Keratinocyte (primary cell): Measurements from ENCODE around the gene CAPZA1. TPM values are rescaled to one million over a fixed set of nuclear protein-coding genes. Genes with fewer than 3 reads are reported as not detected.

Experiments
- DNase-seq: peaks from one replicate; pipeline ENCODE4 v3.0.0-alpha.2; 2011; ENCODE audit warnings: low read depth, missing footprints, low spot score
- FAIRE-seq: peaks from 2 replicates; lab custom pipeline; 2011; peaks lifted over from hg19 to GRCh38; lab: Jason Lieb, UNC
- H2AFZ ChIP-seq: 2 replicates; pipeline ENCODE4 v1.6.0; 2012; ENCODE audit warnings: low read length, control low read depth, inconsistent platforms; ENCODE audit not compliant: control insufficient read depth
- H3K27ac ChIP-seq: 2 replicates; pipeline ENCODE4 v1.5.1; 2011; ENCODE audit warnings: low read length; ENCODE audit not compliant: control insufficient read depth, insufficient read depth
- H3K27me3 ChIP-seq: 3 replicates; pipeline ENCODE4 v1.6.0; 2011; ENCODE audit warnings: low read length; ENCODE audit not compliant: control insufficient read depth, insufficient read depth; ENCODE audit errors: extremely low read depth
- H3K36me3 ChIP-seq, 2 experiments: 2 replicates in 1 of 2; 3 replicates in 1 of 2; pipeline ENCODE4 v1.5.1; 2011; ENCODE audit warnings: low read length in 2 of 2, mild to moderate bottlenecking in 1 of 2; ENCODE audit not compliant: control insufficient read depth in 2 of 2, insufficient read depth in 2 of 2; ENCODE audit errors: extremely low read depth in 1 of 2
- H3K4me1 ChIP-seq: 3 replicates; pipeline ENCODE4 v1.5.1; 2011; ENCODE audit warnings: low read length; ENCODE audit not compliant: control insufficient read depth, insufficient read depth; ENCODE audit errors: extremely low read depth
- H3K4me2 ChIP-seq: 3 replicates; pipeline ENCODE4 v1.6.0; 2011; ENCODE audit warnings: low read depth, low read length; ENCODE audit not compliant: control insufficient read depth, insufficient read depth; ENCODE audit errors: extremely low read depth
- H3K4me3 ChIP-seq, 3 experiments: fragments of 200-600 bp in 1 of 3; sonication (generic) in 1 of 3; 2 replicates in 2 of 3; 3 replicates in 1 of 3; pipeline ENCODE4 v1.5.1; 2011 to 2016; ENCODE audit warnings: low read length in 3 of 3, mild to moderate bottlenecking in 3 of 3, control low read depth in 2 of 3, inconsistent platforms in 1 of 3, low read depth in 1 of 3, mixed read lengths in 1 of 3, mixed run types in 1 of 3, moderate library complexity in 1 of 3; ENCODE audit not compliant: control insufficient read depth in 2 of 3, insufficient read depth in 2 of 3; ENCODE audit errors: extremely low read depth in 1 of 3
- H3K79me2 ChIP-seq: 2 replicates; pipeline ENCODE4 v1.6.0; 2012; ENCODE audit warnings: low read length; ENCODE audit not compliant: control insufficient read depth, insufficient read depth
- H3K9ac ChIP-seq: 3 replicates; pipeline ENCODE4 v1.6.0; 2011; ENCODE audit warnings: low read length; ENCODE audit not compliant: control insufficient read depth, insufficient read depth; ENCODE audit errors: extremely low read depth
- H3K9me1 ChIP-seq: 3 replicates; pipeline ENCODE4 v1.6.0; 2011; ENCODE audit warnings: low read length; ENCODE audit not compliant: control insufficient read depth, insufficient read depth; ENCODE audit errors: extremely low read depth
- H3K9me3 ChIP-seq: 2 replicates; pipeline ENCODE4 v1.5.1; 2012; ENCODE audit warnings: low read depth, low read length; ENCODE audit not compliant: control insufficient read depth
- H4K20me1 ChIP-seq: 3 replicates; pipeline ENCODE4 v1.6.0; 2011; ENCODE audit warnings: low read length; ENCODE audit not compliant: control insufficient read depth, insufficient read depth; ENCODE audit errors: extremely low read depth
- EZH2 ChIP-seq: IDR thresholded peaks from one replicate; pipeline ENCODE4 v1.6.1; 2012; ENCODE audit warnings: inconsistent platforms, mild to moderate bottlenecking, low read length, moderate library complexity
- dilution Hi-C: fragments of 300-500 bp; cut with MboI; formaldehyde crosslinking; loops from one replicate; pipeline ENCODE4 v1.7.0; 2020; ENCODE audit warnings: low sequenced_read_pairs; ENCODE audit not compliant: extremely low pct_ligation_motif_present
- polyA plus RNA-seq, 5 experiments: library from polyadenylated mRNA; depleted of rRNA in 3 of 5; stranded (reverse) in 3 of 5; stranded (forward) in 1 of 5; unstranded in 1 of 5; fragments of >200 nt; gene quantifications; 1 replicate in 1 of 5; 2 replicates in 3 of 5; 3 replicates in 1 of 5; pipeline versions ENCODE4 v1.2.1 to v1.2.3, GENCODE V29; 2011 to 2012; ENCODE audit warnings: missing spikeins in 2 of 5, low read depth in 1 of 5, low replicate concordance in 1 of 5
- TF ChIP-seq, protein P1 (sequence below), 3 experiments: IDR thresholded peaks in 1 of 3; conservative IDR thresholded peaks in 1 of 3; optimal IDR thresholded peaks in 1 of 3; 2 replicates in 2 of 3; 3 replicates in 1 of 3; pipeline versions ENCODE3 to v1.5.1; 2011; ENCODE audit warnings: low read length in 3 of 3, mild to moderate bottlenecking in 3 of 3, moderate library complexity in 2 of 3, control low read depth in 1 of 3, inconsistent platforms in 1 of 3; ENCODE audit not compliant: insufficient read depth in 2 of 3; ENCODE audit errors: extremely low read depth in 1 of 3

CAPZA1 gene
- polyA plus RNA-seq, 1 donor (not counting 4 experiments of a cell fraction or from before 2014, with no cell fraction given) = 239 TPM

DNA sequence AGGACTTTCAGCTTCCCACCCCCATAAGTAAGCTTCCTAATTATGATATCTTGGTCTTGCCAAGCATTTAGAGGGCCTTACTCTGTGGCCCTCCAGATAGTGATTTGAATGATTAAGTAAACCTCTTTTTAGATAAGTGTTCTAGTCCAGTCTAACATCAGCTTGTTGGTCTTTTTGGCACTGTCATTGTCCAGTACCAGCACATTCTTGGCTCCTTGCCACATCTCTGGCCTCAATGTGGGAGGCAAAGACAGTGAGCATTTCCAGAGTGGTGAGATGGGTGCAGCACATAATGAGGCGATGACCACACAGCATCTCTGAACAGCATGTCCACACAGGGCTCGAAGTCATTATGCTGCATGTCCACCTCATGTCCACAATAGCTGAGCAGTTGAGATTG lies 6.1 kb downstream of the CAPZA1 start:
- TF ChIP-seq EZH2 = no peak
- peaks cover 35% of the 10 kb centered on the region for H3K4me1 ChIP-seq
- peaks cover 5% of the 10 kb centered on the region for H3K9me1 ChIP-seq
- H3K4me2 ChIP-seq = no peak overlapping the region
- FAIRE-seq = no peak
- H3K27ac ChIP-seq = no peak overlapping the region
- H4K20me1 ChIP-seq = peaks cover 20% of the 10 kb centered on the region
- H3K9me3 ChIP-seq = no peaks in the 10 kb centered on the region
- peaks cover 3 to 18% of the 10 kb centered on the region in 2 experiments for H3K36me3 ChIP-seq
- peaks cover 91% of the 10 kb centered on the region for H3K79me2 ChIP-seq
- no peaks in the 10 kb centered on the region for H3K27me3 ChIP-seq
- no peak overlapping the region for H3K9ac ChIP-seq
- dilution Hi-C loops = no loop called here
- no peak overlapping the region for H3K4me3 ChIP-seq
- no peak overlapping the region for H2AFZ ChIP-seq
- DNase-seq = no peak

DNA sequence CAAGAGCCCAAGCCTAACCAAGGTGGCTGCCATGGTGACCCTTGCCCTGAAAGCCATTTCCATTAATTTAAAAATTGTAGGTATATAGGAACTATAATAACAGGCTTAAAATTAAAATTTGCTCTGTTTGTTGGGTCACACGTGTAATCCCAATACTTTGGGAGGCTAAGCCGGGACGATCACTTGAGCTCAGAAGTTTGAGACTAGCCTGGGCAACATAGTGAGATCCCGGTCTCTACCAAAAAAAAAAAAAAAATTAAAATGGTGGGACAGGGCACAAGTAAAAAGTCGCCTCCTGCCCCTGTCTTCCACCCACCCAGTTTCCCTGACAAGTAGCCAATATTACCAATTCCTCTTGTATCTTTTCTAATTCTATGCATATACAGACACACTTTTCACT lies 6.6 kb downstream of the CAPZA1 start:
- H4K20me1 ChIP-seq = peaks cover 20% of the 10 kb centered on the region

More for the DNA sequence above, 6.6 kb downstream of the CAPZA1 start:
- Histone ChIP-seq H3K27me3 (no peaks in the 10 kb centered on the region), H3K9me3 (no peaks in the 10 kb centered on the region), H3K4me2 (no peak overlapping the region), H3K27ac (no peak overlapping the region), H3K4me1 (peaks cover 31% of the 10 kb centered on the region), H3K79me2 (peaks cover 91% of the 10 kb centered on the region), H3K9ac (no peak overlapping the region), H3K36me3 (peaks cover 3 to 19% of the 10 kb centered on the region in 2 experiments), H2AFZ (no peak overlapping the region), H3K9me1 (peaks cover 5% of the 10 kb centered on the region), H3K4me3 (no peak overlapping the region)
- DNase-seq (no peak), FAIRE-seq (no peak)
- dilution Hi-C loops = no loop called here
- TF ChIP-seq EZH2 = no peak
- TF ChIP-seq, protein P1, sequence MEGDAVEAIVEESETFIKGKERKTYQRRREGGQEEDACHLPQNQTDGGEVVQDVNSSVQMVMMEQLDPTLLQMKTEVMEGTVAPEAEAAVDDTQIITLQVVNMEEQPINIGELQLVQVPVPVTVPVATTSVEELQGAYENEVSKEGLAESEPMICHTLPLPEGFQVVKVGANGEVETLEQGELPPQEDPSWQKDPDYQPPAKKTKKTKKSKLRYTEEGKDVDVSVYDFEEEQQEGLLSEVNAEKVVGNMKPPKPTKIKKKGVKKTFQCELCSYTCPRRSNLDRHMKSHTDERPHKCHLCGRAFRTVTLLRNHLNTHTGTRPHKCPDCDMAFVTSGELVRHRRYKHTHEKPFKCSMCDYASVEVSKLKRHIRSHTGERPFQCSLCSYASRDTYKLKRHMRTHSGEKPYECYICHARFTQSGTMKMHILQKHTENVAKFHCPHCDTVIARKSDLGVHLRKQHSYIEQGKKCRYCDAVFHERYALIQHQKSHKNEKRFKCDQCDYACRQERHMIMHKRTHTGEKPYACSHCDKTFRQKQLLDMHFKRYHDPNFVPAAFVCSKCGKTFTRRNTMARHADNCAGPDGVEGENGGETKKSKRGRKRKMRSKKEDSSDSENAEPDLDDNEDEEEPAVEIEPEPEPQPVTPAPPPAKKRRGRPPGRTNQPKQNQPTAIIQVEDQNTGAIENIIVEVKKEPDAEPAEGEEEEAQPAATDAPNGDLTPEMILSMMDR (optimal IDR thresholded peaks at IDR 0.05 in 1 of 3, IDR thresholded peaks at IDR 0.05 in 1 of 3, conservative IDR thresholded peaks at IDR 0.05 in 1 of 3; ENCODE audit: extremely low read depth in 1 of 3, insufficient read depth in 2 of 3, low read length in 3 of 3) = no peak
